HG02678 (cell line): ENCODE data around the gene CYREN.
"Not testable (repeated sequence)": the region's sequence is repeated elsewhere in the genome, so short reads cannot be mapped to it uniquely, and the experiment has no call there.

Experiments used
- ATAC-seq: cut with Tn5 transposase; IDR thresholded peaks from one replicate; pipeline ENCODE4 v1.9.1; 2021; ENCODE audit warnings: mild to moderate bottlenecking, moderate library complexity; ENCODE audit not compliant: unreplicated experiment

CYREN gene

DNA sequence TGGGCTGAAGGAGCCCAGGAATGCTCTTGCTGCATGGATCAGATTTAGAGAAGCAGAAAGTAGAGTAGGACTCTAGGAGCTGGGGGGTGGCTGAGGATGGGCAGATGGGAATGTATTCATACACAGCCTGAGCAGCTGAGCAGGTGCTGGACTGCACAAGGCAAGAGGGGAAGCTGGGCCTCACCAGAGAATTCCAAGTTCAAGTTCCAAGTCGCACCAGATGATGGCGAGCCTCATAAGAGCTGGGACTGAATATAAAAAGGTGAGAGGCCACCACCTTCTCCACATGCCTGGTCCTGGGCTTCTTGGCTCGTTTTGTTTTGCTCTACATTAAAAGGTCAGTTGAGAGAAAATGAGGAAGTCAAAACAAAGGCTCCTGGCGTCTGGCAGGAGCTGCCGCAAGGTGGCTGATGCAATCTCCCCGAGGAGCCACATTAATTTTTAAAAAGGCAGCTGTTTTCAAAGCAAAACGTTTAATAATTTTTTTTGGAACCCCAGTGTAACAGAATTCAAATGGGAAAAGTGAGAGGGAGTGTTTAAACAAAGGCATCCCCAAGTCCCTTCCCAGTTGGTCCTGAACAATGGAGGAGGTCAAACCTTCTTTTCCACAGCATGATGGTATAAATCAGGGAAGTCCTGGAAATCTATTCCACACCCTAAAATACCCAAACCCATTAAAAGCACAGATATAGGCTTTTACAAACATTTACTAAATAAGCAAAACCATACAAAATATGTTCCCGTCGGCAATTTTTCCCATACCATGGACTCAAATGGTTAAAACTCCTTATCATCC lies 9.5 kb downstream of the CYREN start:
- no peak for ATAC-seq

DNA sequence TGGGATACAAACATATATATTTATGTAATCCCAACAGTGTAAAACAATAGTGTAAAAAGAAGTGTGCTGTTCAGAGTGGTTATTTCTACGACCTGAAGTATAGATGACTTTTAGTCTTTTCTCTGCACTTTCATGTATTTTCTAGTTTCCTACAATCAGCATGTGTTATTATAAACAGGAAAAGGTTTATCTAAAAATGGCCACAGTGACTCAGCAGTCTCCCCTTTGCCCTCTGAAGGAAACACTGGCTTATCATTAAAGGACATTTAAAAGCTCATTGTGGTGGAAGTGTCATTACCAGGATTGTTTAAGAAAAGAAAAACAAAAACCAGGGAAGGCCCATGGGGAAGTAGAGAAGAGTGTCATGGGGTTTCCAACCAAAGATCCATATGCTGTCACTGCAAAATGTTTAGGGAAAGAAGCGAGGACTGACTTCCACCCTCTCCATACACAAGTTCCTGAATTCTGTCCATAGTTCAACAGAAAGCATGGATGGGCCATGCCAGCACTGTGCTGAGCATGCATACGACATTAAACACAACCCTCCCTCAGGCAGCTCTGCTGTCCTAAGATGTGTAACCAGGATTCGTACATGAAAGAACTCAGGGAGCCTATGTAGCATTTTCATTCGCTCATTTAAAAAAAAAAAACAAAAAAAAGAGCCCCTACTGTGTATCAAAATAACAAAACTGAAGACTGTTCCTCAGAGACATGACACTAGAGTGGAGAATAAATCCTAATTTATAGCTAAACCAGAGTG lies 10.2 kb downstream of the CYREN start:
- peak; percentile 56 for ATAC-seq

DNA sequence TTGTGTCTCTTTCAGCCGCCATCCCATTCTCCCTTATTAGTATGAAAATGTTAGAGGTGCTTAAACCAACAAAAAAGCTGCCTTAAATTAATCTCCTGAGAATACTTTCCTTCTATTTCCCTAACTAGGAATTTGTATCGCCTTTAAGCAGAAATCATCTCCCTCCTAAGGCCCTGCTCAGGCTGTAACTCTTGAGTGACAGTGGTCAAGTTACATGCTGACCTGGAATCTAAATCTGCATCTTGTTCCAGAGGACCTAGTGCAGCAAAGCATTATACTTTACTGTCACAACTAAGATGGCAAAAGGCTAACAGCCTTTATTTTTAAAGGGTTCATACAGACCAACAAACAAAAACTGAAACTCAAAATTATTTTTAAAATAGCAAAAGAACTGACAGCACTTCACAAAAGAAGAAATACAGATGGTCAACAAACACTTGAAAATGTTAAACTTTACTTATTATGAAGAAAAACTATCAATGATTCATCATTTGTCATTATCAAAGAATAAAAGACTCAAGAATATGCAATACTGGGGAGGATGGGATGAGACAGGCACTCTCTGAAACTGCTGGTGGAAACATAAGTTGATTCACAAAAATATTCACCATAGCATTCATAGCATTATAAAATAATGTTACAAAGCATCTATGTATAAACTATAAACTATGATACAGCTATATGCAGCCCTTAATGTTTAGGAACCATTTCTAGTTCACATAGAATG lies 11.0 kb downstream of the CYREN start:
- peak; percentile 6 for ATAC-seq

DNA sequence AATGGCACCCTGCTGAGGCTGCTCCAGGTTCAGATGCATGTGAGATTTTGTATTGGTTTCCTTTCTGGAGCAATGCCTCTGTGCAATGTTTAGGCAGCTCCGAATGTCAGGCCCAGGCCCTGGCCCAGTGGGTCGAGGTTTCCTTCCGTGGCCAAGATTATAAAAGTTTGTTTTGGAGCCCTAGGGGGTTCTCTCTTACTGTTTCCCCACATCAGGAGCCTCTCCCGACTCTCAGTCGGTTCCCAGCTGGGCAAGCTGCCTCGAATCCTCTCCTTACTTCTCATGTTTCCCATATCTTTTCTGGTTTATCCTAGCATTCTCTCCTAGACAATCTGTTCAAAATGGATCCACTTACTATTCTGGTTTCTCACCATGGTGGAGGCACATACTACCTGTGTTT lies 11.6 kb downstream of the CYREN start:
- no peak for ATAC-seq

DNA sequence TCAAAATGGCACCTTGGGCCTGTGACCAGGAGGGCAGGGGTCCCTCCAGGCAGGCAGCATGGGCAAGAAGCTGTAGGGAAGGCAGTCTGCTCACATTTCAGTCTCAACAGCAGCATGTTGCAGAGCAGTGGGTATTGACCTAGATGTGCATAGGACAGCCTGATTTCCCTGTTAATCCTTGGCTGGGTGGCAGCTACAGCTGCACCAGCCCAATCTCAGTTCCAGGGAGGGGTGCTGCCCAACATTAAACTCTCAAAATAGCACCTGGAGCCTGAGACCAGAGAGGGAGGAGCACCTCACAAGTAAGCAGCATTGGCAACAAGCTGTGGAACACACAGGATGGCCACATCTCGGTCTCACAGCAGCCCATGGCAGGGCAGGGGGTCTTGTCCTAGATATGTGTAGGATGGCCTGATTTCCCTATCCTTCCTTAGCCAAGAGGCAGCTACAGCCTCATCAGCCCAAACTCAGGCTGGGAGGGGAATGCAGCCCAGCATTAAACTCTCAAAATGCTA lies 12.3 kb downstream of the CYREN start:
- no peak for ATAC-seq

DNA sequence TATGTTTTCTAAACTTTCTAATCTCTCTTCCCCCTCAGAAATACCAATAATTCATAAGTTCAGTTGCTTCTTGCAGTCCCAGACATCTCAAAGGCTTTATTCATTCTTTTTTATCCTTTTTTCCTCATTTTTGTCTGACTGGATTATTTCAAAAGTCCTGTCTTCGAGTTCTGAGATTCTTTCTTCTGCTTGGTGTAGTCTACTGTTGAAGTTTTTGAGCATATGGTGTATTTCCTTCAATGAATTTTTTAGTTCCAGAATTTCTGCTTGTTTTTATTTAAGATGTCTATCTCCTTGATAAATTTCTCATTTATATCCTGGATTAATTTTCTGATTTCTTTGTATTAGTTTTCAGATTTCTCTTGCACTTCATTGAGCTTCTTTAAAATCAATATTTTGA lies 14.2 kb downstream of the CYREN start:
- ATAC-seq = no peak

DNA sequence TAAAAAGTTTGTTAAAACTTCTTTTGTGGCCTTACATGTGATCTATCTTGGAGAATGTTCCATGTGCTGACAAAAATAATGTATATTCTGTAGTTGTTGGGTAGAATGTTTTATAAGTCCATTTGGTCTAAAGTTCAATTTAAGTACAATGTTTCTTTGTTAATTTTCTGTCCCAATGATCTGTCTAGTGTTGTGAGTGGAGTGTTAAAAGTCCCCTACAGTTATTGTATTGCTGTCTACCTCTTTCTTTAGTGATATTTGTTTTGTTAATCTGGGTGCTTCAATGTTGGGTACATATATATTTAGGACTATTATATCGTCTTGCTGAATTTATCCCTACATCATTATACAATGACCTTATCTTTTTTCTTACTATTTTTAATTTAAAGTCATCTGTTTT lies 15.8 kb downstream of the CYREN start:
- ATAC-seq = no peak

DNA sequence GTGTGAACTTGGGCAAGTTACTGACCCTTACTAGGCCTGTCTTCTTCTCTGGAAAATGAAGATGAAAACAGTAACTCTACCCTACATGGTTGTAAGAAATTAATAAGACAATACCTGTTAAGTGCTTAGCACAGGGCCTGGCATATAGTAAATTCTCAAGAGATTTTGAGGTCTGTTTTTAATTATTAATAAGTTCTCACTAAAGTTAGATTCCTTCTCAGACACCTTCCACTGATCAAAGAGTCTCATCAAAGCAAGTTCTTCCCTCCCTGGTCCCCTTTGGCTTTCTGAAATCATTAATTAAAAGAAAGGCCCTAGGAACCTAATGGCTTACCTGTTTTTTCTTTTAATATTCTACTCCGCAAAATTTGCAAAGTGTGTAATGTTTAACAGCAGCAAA lies 18.1 kb downstream of the CYREN start:
- no peak for ATAC-seq

DNA sequence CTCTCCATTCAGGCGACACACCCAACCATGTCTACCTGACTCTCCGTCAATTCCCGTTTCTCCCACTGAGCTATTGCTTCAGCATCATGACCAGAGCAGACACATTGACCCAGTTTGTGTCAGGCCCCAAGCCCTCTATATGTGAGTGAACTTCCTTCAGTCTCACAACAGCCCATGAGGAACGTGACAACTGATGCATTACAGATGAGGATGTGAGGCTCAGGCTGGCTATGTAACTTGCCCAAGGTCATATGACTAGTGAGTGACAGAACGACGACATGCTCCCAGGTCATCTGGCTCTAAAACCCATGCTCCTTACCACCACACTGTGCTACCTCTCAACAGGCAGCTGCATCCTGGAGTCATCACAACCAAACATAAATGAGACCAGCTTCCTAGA lies 19.0 kb downstream of the CYREN start:
- ATAC-seq = peak; percentile 26

DNA sequence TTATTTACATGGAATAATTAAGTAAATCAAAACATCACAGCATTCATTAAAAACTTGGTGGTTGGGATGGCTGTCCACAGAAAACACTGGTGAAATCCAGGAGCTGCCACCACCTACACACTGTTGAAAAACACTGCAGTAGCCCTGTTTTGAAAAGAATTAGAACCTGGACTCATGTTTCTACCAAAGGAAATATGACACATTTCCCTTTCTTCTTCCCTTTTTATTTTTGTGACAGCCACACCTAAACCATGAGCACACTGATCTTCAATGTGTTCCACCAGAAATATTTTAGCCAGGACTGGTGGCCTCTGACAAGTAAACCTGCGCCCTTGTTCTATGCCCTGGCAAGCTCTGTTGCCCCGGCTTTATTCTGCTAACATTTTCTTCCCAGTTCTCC lies 19.4 kb downstream of the CYREN start:
- no peak for ATAC-seq

DNA sequence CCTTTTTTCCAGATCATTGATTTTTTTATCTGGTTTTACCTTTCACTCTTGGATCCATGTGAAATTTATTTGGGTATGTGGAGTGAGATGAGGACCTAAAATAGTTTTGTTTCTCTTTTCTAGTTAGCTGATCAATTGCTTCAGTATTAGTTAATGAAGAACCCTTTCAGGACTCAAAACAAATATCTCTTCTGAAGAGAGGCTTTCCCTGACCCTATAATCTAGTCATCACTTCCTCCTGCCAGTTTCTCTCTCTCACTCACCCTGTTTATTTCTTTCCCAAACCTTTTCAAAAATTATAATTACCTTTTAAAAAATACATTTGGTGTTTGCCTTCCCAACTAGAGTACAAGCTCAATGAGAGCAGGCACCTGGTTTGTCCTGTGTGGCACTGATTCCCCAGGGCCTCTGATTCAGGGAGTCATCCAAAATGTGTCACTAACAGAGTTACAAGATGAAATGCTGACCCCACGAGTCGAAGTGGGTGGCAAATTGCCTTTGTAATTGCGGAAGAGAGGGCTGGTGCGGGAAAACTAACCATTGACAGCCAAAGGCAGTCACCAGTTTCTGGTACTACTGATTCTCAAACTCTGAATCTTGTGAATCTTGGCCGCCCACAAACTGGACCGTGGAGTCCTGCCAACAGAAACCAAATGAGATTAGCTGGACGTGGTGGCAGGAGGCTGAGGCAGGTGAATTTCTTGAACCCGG lies 20.3 kb downstream of the CYREN start:
- no peak for ATAC-seq

DNA sequence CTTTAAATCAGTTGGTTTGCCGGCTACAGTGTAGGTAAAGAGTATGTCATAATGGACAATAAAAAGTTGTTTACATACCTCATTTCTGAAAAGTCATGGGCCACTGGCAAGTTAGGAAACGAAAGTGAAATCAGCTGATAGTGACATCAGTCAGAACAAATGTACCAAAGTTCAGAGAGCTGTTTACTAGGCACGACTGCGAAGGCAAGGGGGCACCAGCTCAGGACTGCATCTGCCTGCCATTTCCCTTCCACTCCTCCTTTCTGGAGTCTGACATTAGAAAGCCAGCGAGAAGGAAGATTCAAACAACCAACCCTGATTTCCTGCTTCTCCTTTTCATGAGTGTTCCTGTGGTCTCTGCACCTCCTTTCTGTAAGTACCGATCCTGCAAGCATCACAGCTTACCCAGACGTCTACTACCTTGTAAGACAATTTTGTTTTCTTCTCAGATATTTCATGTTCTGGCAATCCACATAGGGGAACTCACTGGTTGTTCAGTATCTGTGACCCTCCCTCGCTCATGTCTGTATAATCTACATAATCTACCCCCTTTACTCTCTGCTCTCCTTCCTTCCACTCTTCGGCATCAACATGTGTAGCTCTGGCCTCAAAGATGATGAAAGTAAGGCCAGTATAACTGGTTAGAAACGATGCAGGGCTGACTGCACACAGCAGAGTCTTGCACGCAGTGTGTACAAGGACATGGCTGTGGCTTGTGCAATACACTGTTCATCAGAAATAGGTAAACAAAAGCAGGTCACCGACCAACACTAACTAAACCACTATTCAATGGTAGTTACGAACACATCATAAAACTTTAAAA lies 22.4 kb downstream of the CYREN start, which contains the start of gene TMEM140:
TMEM140 (plus strand) TSS at position 174 of the 823 bp plus-strand sequence. CDS start 16,370 bp downstream, outside the sequence.
- peak; percentile 66 for ATAC-seq

DNA sequence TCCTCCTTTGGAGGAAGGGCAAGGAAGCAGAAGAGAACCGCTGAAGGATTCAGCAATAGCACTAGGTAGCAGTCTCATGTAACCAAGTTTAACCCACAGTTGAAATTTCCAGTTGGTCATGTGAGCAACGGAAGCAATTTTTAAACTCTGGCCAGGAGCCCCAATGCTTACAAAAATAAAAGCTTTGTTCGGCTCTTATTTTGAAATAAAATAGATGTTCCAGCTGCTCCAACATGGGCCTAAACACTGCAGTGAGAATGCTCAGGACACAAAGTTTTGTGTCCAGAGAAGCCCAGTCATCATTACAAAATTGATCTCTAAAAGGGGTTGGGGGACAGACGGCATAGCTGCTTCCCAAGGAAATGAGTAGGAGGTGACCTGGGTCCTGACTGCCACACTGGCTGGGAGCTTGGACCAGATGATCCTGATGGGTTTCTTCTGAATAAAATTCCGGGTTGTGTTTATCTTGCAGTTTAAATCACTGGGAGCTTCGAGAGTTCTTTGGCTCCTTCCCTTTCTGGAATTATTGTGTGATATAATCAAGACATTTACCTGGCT lies 23.1 kb downstream of the CYREN start:
- peak; percentile 8 for ATAC-seq

DNA sequence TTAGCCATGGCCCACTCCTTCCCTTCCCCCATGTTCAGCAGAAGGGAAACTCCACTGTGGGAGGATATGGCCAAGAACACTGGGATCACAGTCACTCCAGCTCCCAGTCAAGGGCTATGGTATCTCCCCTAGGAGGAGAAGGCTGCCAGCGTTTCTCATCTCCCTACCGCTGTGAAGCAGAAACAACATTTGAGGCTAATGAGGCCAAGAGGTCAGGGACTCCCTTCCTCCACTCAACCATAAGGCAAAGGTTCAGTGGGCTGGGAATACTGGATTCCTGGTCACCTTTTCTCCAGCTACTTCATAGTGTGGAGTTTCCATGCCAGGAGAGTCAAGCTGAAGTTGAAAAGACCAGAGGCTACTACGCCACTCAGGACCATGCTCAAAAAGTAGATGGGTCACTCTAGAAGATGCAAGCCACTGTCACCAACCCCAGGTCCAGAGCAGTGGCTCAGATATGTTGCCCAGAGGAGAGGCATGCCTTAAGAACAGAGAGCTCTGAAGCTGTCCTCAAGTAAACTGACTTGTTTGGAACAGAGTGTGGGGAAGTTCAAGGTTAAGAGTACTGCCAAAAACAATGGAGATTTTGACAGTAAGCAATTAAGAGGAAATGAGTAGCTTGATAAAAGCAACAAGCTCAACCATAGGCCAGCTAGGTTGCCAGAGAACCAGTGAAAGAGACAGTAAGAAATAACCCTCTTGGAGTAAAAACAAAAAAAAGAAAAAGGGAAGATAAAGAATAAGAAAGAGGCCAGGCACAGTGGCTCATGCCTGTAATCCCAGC lies 26.4 kb downstream of the CYREN start:
- no peak for ATAC-seq

DNA sequence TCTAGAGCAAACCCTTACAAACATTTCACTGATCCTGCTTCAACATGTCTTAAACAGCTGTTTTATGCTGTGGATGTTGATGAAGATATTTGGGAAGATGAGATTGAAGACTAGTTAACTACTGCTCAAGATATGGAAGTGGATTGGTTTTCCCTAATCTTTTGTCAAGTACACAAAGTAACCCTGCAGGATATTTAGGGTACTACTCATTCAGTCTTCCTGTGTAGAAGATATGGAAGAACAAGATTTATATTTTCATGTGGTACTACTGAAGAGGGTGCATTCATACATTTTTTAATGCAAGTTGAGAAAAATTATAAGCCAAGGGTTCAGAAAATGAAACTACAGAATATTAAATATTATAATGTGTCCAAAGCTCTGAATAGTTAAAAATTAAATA lies 40.9 kb downstream of the CYREN start:
- ATAC-seq = no peak

DNA sequence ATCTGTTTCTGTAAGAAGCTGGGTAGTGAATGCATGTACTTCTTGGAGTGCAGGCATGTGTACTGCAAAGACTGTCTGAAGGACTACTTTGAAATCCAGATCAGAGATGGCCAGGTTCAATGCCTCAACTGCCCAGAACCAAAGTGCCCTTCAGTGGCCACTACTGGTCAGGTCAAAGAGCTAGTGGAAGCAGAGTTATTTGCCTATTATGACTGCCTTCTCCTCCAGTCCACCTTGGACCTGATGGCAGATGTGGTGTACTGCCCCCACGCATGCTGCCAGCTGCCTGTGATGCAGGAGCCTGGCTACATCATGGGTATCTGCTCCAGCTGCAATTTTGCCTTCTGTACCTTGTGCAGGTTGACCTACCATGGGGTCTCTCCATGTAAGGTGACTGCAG lies 41.6 kb downstream of the CYREN start:
- ATAC-seq = no peak

DNA sequence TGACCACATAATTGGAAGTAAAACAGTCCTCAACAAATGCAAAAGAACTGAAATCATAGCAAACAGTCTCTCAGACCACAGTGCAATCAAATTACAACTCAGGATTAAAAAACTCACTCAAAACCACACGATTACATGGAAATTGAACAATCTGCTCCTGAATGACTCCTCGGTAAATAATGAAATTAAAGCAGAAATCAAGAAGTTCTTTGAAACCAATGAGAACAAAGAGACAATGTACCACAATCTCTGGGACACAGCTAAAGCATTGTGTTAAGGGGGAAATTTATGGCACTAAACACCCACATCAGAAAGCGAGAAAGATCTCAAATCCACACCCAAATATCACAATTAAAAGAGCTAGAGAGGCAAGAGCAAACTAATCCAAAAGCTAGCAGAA lies 45.9 kb downstream of the CYREN start:
- ATAC-seq = not testable (repeated sequence)

DNA sequence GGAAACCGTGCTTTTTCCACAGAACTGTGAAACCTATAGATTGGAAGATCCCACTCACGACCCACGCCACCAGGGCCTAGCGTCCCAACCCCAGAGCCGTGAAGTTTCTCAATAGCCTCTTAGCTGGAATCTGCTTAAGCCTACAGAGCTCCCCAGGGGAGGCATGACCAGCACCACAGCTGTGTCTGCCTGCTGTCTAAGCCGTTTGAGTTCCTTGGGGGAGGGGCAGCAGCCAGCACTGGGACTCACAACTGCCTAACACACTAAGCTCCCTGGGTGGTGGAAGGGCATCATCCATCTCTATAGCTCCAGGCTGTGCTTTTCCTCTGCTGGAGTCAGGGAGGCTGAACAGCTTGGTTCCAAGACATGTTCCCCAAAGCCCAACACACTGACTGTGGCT lies 48.6 kb downstream of the CYREN start:
- ATAC-seq = no peak

DNA sequence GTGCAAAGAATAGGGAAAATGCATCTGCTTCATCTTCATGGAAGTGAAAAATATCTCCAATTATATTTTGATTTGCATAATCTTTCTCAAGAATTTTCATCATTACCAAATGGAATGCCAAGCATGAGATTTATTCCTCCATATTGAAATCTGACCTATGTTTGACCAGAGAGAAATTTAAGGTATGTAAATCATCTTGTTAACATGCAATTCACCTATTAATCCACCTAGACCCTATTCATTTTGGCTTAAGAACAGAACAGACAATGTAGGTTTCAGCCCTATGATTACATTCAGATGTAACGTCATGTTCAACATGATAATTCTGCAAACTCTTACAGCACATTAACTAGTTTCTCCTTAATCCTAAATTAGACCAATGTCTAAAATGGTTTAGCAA lies 53.4 kb downstream of the CYREN start:
- no peak for ATAC-seq
